Skeletal muscle satellite cell (primary cell): ENCODE measurements around the gene RASGEF1C.

Experiments used
- H3K27me3 ChIP-seq: 2 replicates; pipeline ENCODE4 v1.7.0; 2013; ENCODE audit warnings: low read length; ENCODE audit not compliant: control insufficient read depth, insufficient read depth
- H3K36me3 ChIP-seq: 2 replicates; pipeline ENCODE4 v1.7.0; 2013; ENCODE audit warnings: mild to moderate bottlenecking, control low read depth, low read length; ENCODE audit not compliant: insufficient read depth
- H3K4me1 ChIP-seq: 2 replicates; pipeline ENCODE4 v1.7.0; 2013; ENCODE audit warnings: low read length; ENCODE audit not compliant: control insufficient read depth, insufficient read depth
- H3K4me2 ChIP-seq: 2 replicates; pipeline ENCODE4 v1.7.0; 2013; ENCODE audit warnings: mild to moderate bottlenecking, low read length
- H3K4me3 ChIP-seq: 2 replicates; pipeline ENCODE4 v1.7.0; 2013; ENCODE audit warnings: low read length
- H3K9ac ChIP-seq: 2 replicates; pipeline ENCODE4 v1.7.0; 2013; ENCODE audit warnings: mild to moderate bottlenecking, low read depth, low read length, moderate library complexity
- H3K9me3 ChIP-seq: replicated peaks from 2 replicates; pipeline ENCODE4 v1.7.0; 2013; ENCODE audit warnings: mild to moderate bottlenecking, control low read depth, low read length

RASGEF1C gene

GRCh38 chr5:180143656-180144364 is 65.2 kb downstream of the RASGEF1C start:
- Histone ChIP-seq H3K9ac (no peak overlapping the region), H3K36me3 (no peaks in the 10 kb centered on the region), H3K4me3 (no peak overlapping the region), H3K9me3 (peaks cover 6% of the 10 kb centered on the region), H3K27me3 (peaks cover 40% of the 10 kb centered on the region), H3K4me2 (no peak overlapping the region), H3K4me1 (no peaks in the 10 kb centered on the region)

- Histone ChIP-seq H3K36me3 (no peaks in the 10 kb centered on the region), H3K27me3 (peaks cover 47% of the 10 kb centered on the region)
These were observed 66.0 kb downstream of the RASGEF1C start for GRCh38 chr5:180142824-180143610.

GRCh38 chr5:180142021-180142765 is 66.8 kb downstream of the RASGEF1C start:
- Histone ChIP-seq H3K27me3 (peaks cover 47% of the 10 kb centered on the region), H3K4me1 (no peaks in the 10 kb centered on the region), H3K9me3 (peaks cover 6% of the 10 kb centered on the region), H3K36me3 (no peaks in the 10 kb centered on the region), H3K4me2 (no peak overlapping the region), H3K9ac (no peak overlapping the region), H3K4me3 (no peak overlapping the region)

More at GRCh38 chr5:180142824-180143610, 66.0 kb downstream of the RASGEF1C start:
- peaks cover 6% of the 10 kb centered on the region for H3K9me3 ChIP-seq
- no peak overlapping the region for H3K9ac ChIP-seq
- no peak overlapping the region for H3K4me3 ChIP-seq
- no peaks in the 10 kb centered on the region for H3K4me1 ChIP-seq
- H3K4me2 ChIP-seq = no peak overlapping the region

GRCh38 chr5:180141068-180141660 is 67.8 kb downstream of the RASGEF1C start:
- Histone ChIP-seq H3K9me3 (peaks cover under 1% of the 10 kb centered on the region), H3K4me1 (no peaks in the 10 kb centered on the region), H3K4me3 (no peak overlapping the region), H3K27me3 (peaks cover 47% of the 10 kb centered on the region), H3K4me2 (no peak overlapping the region), H3K36me3 (no peaks in the 10 kb centered on the region), H3K9ac (no peak overlapping the region)

- Histone ChIP-seq H3K9ac (no peak overlapping the region), H3K4me1 (peaks cover 3% of the 10 kb centered on the region), H3K27me3 (peaks cover 47% of the 10 kb centered on the region), H3K9me3 (no peaks in the 10 kb centered on the region), H3K4me3 (no peak overlapping the region), H3K36me3 (no peaks in the 10 kb centered on the region), H3K4me2 (no peak overlapping the region)
These were observed 68.4 kb downstream of the RASGEF1C start for GRCh38 chr5:180140571-180140970.

DNA sequence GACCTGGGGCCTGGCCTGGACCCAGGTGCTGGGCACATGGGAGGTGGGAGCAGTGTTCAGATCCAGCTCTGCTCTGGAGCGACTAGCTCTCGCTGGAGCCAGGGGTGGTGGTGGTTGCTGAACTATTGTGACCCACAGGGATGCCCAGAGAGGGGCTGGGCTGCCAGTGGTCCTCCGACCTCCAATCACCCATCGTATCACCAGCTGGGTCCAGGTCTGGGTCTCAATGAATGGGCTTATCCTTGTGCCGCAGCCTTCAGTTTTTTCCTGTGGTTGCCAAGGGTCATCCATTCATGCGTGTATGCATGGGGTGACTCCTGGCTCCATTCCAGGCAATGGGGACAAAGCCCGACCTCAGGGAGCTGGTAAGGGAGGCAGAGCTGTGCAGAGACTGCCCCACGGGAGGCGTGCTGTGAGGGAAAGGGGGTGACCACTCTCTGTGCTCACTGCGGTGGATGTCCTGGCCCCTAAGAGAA is 68.9 kb downstream of the RASGEF1C start:
- no peak overlapping the region for H3K4me2 ChIP-seq
- no peaks in the 10 kb centered on the region for H3K36me3 ChIP-seq
- H3K9me3 ChIP-seq = no peaks in the 10 kb centered on the region
- peaks cover 7% of the 10 kb centered on the region for H3K4me1 ChIP-seq
- no peak overlapping the region for H3K9ac ChIP-seq
- no peak overlapping the region for H3K4me3 ChIP-seq
- peaks cover 47% of the 10 kb centered on the region for H3K27me3 ChIP-seq

- H3K9me3 ChIP-seq = no peaks in the 10 kb centered on the region
- H3K36me3 ChIP-seq = no peaks in the 10 kb centered on the region
- no peak overlapping the region for H3K4me2 ChIP-seq
- H3K4me3 ChIP-seq = no peak overlapping the region
- H3K4me1 ChIP-seq = peaks cover 11% of the 10 kb centered on the region
- H3K27me3 ChIP-seq = peaks cover 47% of the 10 kb centered on the region
- no peak overlapping the region for H3K9ac ChIP-seq
These were observed 69.3 kb downstream of the RASGEF1C start for GRCh38 chr5:180139731-180140055.

DNA sequence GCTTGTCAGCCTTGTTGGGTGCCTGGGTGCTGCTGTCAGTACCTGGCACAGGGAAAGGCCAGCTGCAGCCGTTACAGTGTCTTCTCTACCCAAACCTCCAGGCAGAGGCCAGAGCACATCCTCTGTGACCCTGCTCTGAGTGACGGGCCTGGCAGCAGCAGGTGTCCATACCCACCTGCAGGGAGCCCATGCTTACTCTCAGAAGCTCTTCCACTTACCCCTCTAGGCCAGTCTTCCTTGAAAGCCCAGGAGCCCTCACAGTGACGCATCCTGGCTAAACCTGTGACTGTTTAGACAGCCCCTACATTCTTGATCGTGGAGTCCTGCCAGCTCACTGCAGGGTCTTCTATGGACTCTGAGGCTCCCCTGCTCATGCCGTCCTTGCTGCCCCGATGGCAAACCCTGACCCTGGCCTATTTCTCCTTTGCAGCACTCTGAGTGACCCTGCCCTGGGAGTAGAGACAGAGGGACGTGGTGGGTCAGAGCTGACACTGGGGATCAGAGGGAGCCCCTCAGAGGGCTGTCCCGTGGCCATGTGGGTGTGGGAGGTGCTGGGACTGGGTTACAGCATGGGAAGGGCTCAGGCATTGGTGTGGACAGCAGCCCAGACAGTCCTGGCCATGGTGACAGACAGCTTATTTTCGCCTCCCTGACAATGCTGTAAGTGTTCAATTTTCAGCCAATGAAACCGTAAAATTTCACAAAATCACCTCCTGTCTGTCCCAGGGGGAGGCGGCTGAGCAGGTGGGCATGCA is 69.9 kb downstream of the RASGEF1C start:
- no peak overlapping the region for H3K4me2 ChIP-seq
- H3K9ac ChIP-seq = no peak overlapping the region
- H3K36me3 ChIP-seq = no peaks in the 10 kb centered on the region
- H3K4me1 ChIP-seq = peaks cover 11% of the 10 kb centered on the region
- H3K27me3 ChIP-seq = peaks cover 49% of the 10 kb centered on the region
- H3K4me3 ChIP-seq = no peak overlapping the region
- H3K9me3 ChIP-seq = no peaks in the 10 kb centered on the region

DNA sequence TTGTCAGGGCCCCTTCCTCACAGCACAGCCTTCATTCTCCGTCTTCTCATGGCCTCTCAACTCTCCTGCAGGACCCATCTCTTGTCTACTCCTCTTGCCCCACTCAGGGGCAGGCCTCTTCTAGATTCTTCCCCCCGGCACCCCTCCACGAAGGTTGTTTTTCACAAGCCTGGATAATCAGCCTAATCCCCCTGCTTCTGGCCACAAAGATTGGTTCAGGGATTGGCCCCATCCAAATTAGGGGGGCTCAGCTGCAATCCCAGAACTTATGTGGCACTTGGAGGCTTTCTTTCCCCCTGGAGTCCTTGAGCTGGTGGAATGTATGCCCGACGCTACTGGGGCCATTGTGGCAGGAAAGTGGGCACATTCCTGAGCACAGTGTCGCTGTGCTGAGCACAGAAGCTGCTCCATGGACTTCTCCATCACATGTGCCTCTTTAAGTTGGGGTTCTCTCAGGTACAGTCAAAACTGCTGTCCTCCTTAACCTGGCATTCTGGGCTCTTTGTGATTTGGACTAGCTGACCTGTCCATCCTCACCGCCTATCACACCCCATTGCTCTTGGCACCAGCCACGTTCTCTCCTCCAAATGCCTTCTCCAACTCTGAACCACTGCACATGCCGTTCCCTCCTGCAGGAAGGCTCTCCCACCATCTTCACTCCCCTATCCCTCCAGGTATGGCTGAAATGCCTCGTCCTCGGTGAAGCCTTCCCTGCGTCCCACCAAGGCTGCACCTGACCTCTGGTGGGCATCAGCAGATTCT is 70.6 kb downstream of the RASGEF1C start:
- no peak overlapping the region for H3K9ac ChIP-seq
- no peaks in the 10 kb centered on the region for H3K36me3 ChIP-seq
- no peaks in the 10 kb centered on the region for H3K9me3 ChIP-seq
- no peak overlapping the region for H3K4me3 ChIP-seq
- peaks cover 11% of the 10 kb centered on the region for H3K4me1 ChIP-seq
- H3K4me2 ChIP-seq = no peak overlapping the region
- H3K27me3 ChIP-seq = peaks cover 50% of the 10 kb centered on the region

- Histone ChIP-seq H3K9ac (no peak overlapping the region), H3K36me3 (no peaks in the 10 kb centered on the region), H3K4me1 (peaks cover 11% of the 10 kb centered on the region), H3K4me2 (no peak overlapping the region), H3K27me3 (peaks cover 53% of the 10 kb centered on the region), H3K4me3 (no peak overlapping the region), H3K9me3 (no peaks in the 10 kb centered on the region)
These were observed 71.4 kb downstream of the RASGEF1C start for GRCh38 chr5:180137401-180138213.
